GM12891 (cell line): ENCODE data around the gene PTPN4.

Source experiments
- PAX5 ChIP-seq: IDR thresholded peaks from 2 replicates; pipeline ENCODE4 v1.6.1; 2011; ENCODE audit warnings: low read length, moderate library complexity, mild to moderate bottlenecking; ENCODE audit not compliant: insufficient read depth, severe bottlenecking
- POLR2A ChIP-seq: IDR thresholded peaks from 2 replicates; pipeline ENCODE4 v1.6.1; 2011; ENCODE audit warnings: low read depth, low read length, control low read depth
- POLR2AphosphoS5 ChIP-seq: IDR thresholded peaks from 2 replicates; pipeline ENCODE4 v1.6.1; 2011; ENCODE audit warnings: low read depth, low read length, control low read depth

GRCh38 chr2:119724656-119725485, 34.9 kb upstream of the PTPN4 start:
- TF ChIP-seq POLR2A (no peak), POLR2AphosphoS5 (no peak), PAX5 (no peak)
